ENCODE results near the gene GMDS. TPM values are rescaled to one million over a fixed set of nuclear protein-coding genes. Genes with fewer than 3 reads are reported as not detected.

GMDS gene
- total RNA-seq, 1 experiment from 2014 or later: 27.6 TPM

DNA sequence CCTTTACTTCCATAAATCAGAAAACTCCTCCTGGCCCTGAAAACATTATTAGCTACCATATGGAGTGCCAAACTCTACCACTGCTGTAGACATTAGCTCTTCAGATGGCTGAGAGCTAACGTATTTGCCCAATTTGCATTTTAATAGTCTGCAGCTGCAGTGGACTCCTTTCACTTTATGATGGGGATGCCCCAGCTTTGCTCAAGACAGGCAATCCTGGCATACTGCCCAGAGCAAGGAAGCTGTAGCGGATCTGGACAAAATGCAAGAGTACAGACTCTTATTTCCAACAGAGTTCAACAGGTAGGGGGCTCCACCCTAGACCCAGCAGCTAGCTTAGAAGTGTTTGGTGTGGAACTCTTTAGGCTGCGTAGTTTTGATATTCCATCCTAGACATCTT lies 389.0 kb downstream of the GMDS start:
- H2AK5ac ChIP-seq (ENCODE audit: insufficient read length, low read length): no peak overlapping the region
- H3K23me2 ChIP-seq (ENCODE audit: insufficient read length, low read depth, low read length, poor library complexity, severe bottlenecking): no peaks in the 10 kb centered on the region
- no peak overlapping the region for H4K5ac ChIP-seq (ENCODE audit: insufficient read length, low read depth, low read length)
- Mint-ChIP-seq H3K4me3 (no peak overlapping the region), H3K36me3 (ENCODE audit: insufficient read depth in 1 of 3, low read depth in 3 of 3) (no peaks in the 10 kb centered on the region), H3K27me3 (ENCODE audit: low read depth) (no peaks in the 10 kb centered on the region), H3K27ac (no peak overlapping the region; a peak in 1 of 7 replicates), H3K4me1 (peaks cover 14 to 18% of the 10 kb centered on the region in 2 experiments), H3K9me3 (no peaks in the 10 kb centered on the region)
- H2BK5ac ChIP-seq (ENCODE audit: insufficient read length, low read length): no peak overlapping the region
- no peak overlapping the region for H4K91ac ChIP-seq (ENCODE audit: insufficient read length, low read depth, low read length)
- no peak overlapping the region for H2BK20ac ChIP-seq (ENCODE audit: low read depth, low read length, poor library complexity, severe bottlenecking)
- H3K14ac ChIP-seq (ENCODE audit: insufficient read depth, low read length): no peak overlapping the region
- DNase-seq: no peak
- no peak overlapping the region for H2AFZ ChIP-seq (ENCODE audit: low read length)
- no peak overlapping the region for H3K27ac ChIP-seq (ENCODE audit: insufficient read length, low read depth, low read length)
- peak; percentile 23; the same call in 2 of the 3 replicates for TF ChIP-seq CTCF (conservative IDR thresholded peaks at IDR 0.05)
- H2BK12ac ChIP-seq (ENCODE audit: insufficient read length, low read depth, low read length): no peak overlapping the region
- H3K18ac ChIP-seq (ENCODE audit: insufficient read length, low read depth, low read length): no peak overlapping the region
- no peaks in the 10 kb centered on the region for H3K4me1 ChIP-seq (ENCODE audit: insufficient read depth, low read length)
- no peaks in the 10 kb centered on the region for H3K27me3 ChIP-seq (ENCODE audit: insufficient read depth, low read length)
- H2BK15ac ChIP-seq (ENCODE audit: low read depth, low read length): no peak overlapping the region
- no peak overlapping the region for H3K4me2 ChIP-seq (ENCODE audit: insufficient read depth, insufficient read length, low read length)
- no peak overlapping the region for H3K4ac ChIP-seq (ENCODE audit: low read depth, low read length)
- H3K9ac ChIP-seq (ENCODE audit: extremely low read depth, insufficient read length, low read length): no peak overlapping the region
- no peak overlapping the region for H3T11ph ChIP-seq (ENCODE audit: low read length)
- no peak overlapping the region for H2BK120ac ChIP-seq (ENCODE audit: low read depth, low read length, poor library complexity, severe bottlenecking)
- H3K56ac ChIP-seq (ENCODE audit: insufficient read length, low read depth, low read length): no peak overlapping the region
- H4K8ac ChIP-seq (replicated peaks; ENCODE audit: insufficient read length, low read depth, low read length): no peak overlapping the region
- H3K23ac ChIP-seq (ENCODE audit: insufficient read length, low read depth, low read length): no peak overlapping the region
- no peaks in the 10 kb centered on the region for H3K79me1 ChIP-seq (ENCODE audit: insufficient read depth, low read depth, low read length, poor library complexity, severe bottlenecking)
- no peaks in the 10 kb centered on the region for H4K20me1 ChIP-seq (ENCODE audit: control insufficient read depth, insufficient read depth, insufficient read length)
- no CpG with 5 or more reads among the region's 3 CpGs for WGBS (ENCODE audit: extremely low coverage, insufficient read length, low lambda C conversion rate)
- no peaks in the 10 kb centered on the region for H3K79me2 ChIP-seq (ENCODE audit: insufficient read depth, low read length)
- H3K9me3 ChIP-seq (ENCODE audit: control insufficient read depth, low read depth, low read length): no peaks in the 10 kb centered on the region
